H1 (cell line): ENCODE results near the gene NXPH4. TPM values are rescaled to one million over a fixed set of nuclear protein-coding genes. Genes with fewer than 3 reads are reported as not detected.

Source experiments
- CTCF ChIA-PET: fragments of 300-600 bp; sonication (Branson Sonifier 250); formaldehyde crosslinking; loops from one replicate; lab custom pipeline; 2021; ENCODE audit not compliant: partially characterized antibody; lab: Charles Lee
- POLR2A ChIA-PET: fragments of 300-600 bp; sonication (Branson Sonifier 250); formaldehyde crosslinking; loops from one replicate; lab custom pipeline; 2021; ENCODE audit warnings: inconsistent platforms; ENCODE audit not compliant: partially characterized antibody; lab: Charles Lee
- DNase-seq, 2 experiments: peaks; one replicate each; pipeline versions ENCODE4 v3.0.0 to v3.0.0-alpha.2; 2010 to 2022; ENCODE audit warnings: low spot score in 2 of 2, low read depth in 1 of 2, mixed read lengths in 1 of 2
- FAIRE-seq: peaks from 2 replicates; lab custom pipeline; 2011; peaks lifted over from hg19 to GRCh38; lab: Jason Lieb, UNC
- H2AFZ ChIP-seq: 2 replicates; pipeline ENCODE4 v1.8.1; 2012; ENCODE audit warnings: low read length, inconsistent platforms
- H2AK5ac ChIP-seq: 2 replicates; pipeline ENCODE4 v1.6.1; 2013; ENCODE audit warnings: low read depth, low read length
- H2BK120ac ChIP-seq: replicated peaks from 2 replicates; pipeline ENCODE3; 2013; ENCODE audit warnings: low read depth, low read length, inconsistent platforms
- H2BK12ac ChIP-seq: 2 replicates; pipeline ENCODE4 v1.6.1; 2013; ENCODE audit warnings: low read depth, low read length
- H2BK15ac ChIP-seq: 2 replicates; pipeline ENCODE4 v1.6.1; 2013; ENCODE audit warnings: low read length
- H2BK20ac ChIP-seq: 2 replicates; pipeline ENCODE4 v1.6.1; 2013; ENCODE audit warnings: low read length
- H2BK5ac ChIP-seq: 2 replicates; pipeline ENCODE4 v1.6.1; 2013; ENCODE audit warnings: low read depth, low read length
- H3K14ac ChIP-seq: 2 replicates; pipeline ENCODE4 v1.6.1; 2013; ENCODE audit warnings: inconsistent platforms; ENCODE audit not compliant: insufficient read length
- H3K18ac ChIP-seq: 2 replicates; pipeline ENCODE4 v1.6.1; 2013; ENCODE audit warnings: low read length; ENCODE audit errors: extremely low read depth
- H3K23ac ChIP-seq: 2 replicates; pipeline ENCODE4 v1.6.1; 2013; ENCODE audit warnings: inconsistent platforms; ENCODE audit not compliant: insufficient read length
- H3K23me2 ChIP-seq: 2 replicates; pipeline ENCODE4 v1.6.1; 2013; ENCODE audit warnings: low read depth, low read length
- H3K27ac ChIP-seq: 2 replicates; pipeline ENCODE4 v1.6.1; 2011; ENCODE audit warnings: low read depth, low read length, inconsistent platforms
- H3K27me3 ChIP-seq, 4 experiments: replicated peaks in 1 of 4; 1 replicate in 1 of 4; 2 replicates in 3 of 4; pipeline versions ENCODE4 v1.6.1 to v1.8.1; 2011 to 2013; ENCODE audit warnings: low read length in 3 of 4, mild to moderate bottlenecking in 3 of 4, inconsistent platforms in 2 of 4, mixed read lengths in 2 of 4, moderate library complexity in 1 of 4; ENCODE audit not compliant: control insufficient read depth in 3 of 4, insufficient read depth in 3 of 4; ENCODE audit errors: extremely low read depth in 1 of 4
- H3K36me3 ChIP-seq, 4 experiments: 2 replicates each; pipeline versions ENCODE4 v1.6.1 to v1.8.1; 2011 to 2013; ENCODE audit warnings: mild to moderate bottlenecking in 4 of 4, low read length in 3 of 4, moderate library complexity in 2 of 4, control low read depth in 1 of 4, inconsistent platforms in 1 of 4; ENCODE audit not compliant: insufficient read depth in 4 of 4, control insufficient read depth in 2 of 4
- H3K4ac ChIP-seq: replicated peaks from 2 replicates; pipeline ENCODE3; 2013; ENCODE audit warnings: low read length, low read depth, mixed read lengths, inconsistent platforms; ENCODE audit not compliant: insufficient read length
- H3K4me1 ChIP-seq, 4 experiments: replicated peaks in 1 of 4; 1 replicate in 1 of 4; 2 replicates in 3 of 4; pipeline versions ENCODE4 v1.6.1 to v1.8.1; 2011 to 2013; ENCODE audit warnings: low read length in 3 of 4, inconsistent platforms in 2 of 4, mixed read lengths in 1 of 4; ENCODE audit not compliant: insufficient read depth in 4 of 4, control insufficient read depth in 3 of 4
- H3K4me2 ChIP-seq, 2 experiments: 2 replicates each; pipeline versions ENCODE4 v1.6.1 to v1.8.1; 2011 to 2013; ENCODE audit warnings: low read depth in 2 of 2, low read length in 2 of 2, control low read depth in 1 of 2, inconsistent platforms in 1 of 2, mild to moderate bottlenecking in 1 of 2; ENCODE audit not compliant: insufficient read depth in 1 of 2
- H3K4me3 ChIP-seq, 4 experiments: fragments of 200-600, 300-600 bp in 1 of 4; sonication (generic), shearing (Covaris generic), sonication (Bioruptor Twin) in 1 of 4; 2 replicates each; pipeline versions ENCODE4 v1.5.1 to v1.8.1; 2011 to 2016; ENCODE audit warnings: low read length in 4 of 4, low read depth in 3 of 4, control low read depth in 2 of 4, inconsistent platforms in 2 of 4, mild to moderate bottlenecking in 2 of 4, mixed read lengths in 1 of 4, moderate library complexity in 1 of 4; ENCODE audit not compliant: insufficient read depth in 2 of 4; ENCODE audit errors: extremely low read depth in 1 of 4
- H3K56ac ChIP-seq: replicated peaks from 2 replicates; pipeline ENCODE3; 2013; ENCODE audit warnings: low read depth, mild to moderate bottlenecking, mixed read lengths, low read length, inconsistent platforms; ENCODE audit not compliant: insufficient read length
- H3K79me1 ChIP-seq: 2 replicates; pipeline ENCODE4 v1.6.1; 2013; ENCODE audit warnings: low read depth, low read length, control low read depth
- H3K79me2 ChIP-seq, 2 experiments: 2 replicates each; pipeline versions ENCODE4 v1.6.1 to v1.8.1; 2012 to 2013; ENCODE audit warnings: low read length in 2 of 2, mild to moderate bottlenecking in 2 of 2, inconsistent platforms in 1 of 2; ENCODE audit not compliant: insufficient read depth in 2 of 2, control insufficient read depth in 1 of 2
- H3K9ac ChIP-seq, 4 experiments: replicated peaks in 1 of 4; 1 replicate in 1 of 4; 2 replicates in 3 of 4; pipeline versions ENCODE4 v1.6.1 to v1.8.1; 2011 to 2013; ENCODE audit warnings: low read depth in 3 of 4, low read length in 3 of 4, control low read depth in 2 of 4, mild to moderate bottlenecking in 2 of 4, moderate library complexity in 2 of 4, inconsistent platforms in 1 of 4; ENCODE audit errors: extremely low read depth in 1 of 4
- H3K9me3 ChIP-seq, 2 experiments: 2 replicates each; pipeline versions ENCODE4 v1.6.1 to v1.8.1; 2012 to 2013; ENCODE audit warnings: mild to moderate bottlenecking in 2 of 2, moderate library complexity in 2 of 2, control low read depth in 1 of 2, inconsistent platforms in 1 of 2, low read depth in 1 of 2, low read length in 1 of 2, mixed read lengths in 1 of 2; ENCODE audit not compliant: insufficient read depth in 2 of 2
- H4K20me1 ChIP-seq, 2 experiments: replicated peaks in 1 of 2; 2 replicates each; pipeline versions ENCODE3 to v1.8.1; 2011 to 2013; ENCODE audit warnings: inconsistent platforms in 2 of 2, low read length in 2 of 2, mild to moderate bottlenecking in 1 of 2; ENCODE audit not compliant: insufficient read depth in 2 of 2, control insufficient read depth in 1 of 2
- H4K5ac ChIP-seq: 2 replicates; pipeline ENCODE4 v1.6.1; 2013; ENCODE audit warnings: low read length, low read depth, mixed read lengths, inconsistent platforms; ENCODE audit not compliant: insufficient read length
- H4K8ac ChIP-seq: 2 replicates; pipeline ENCODE4 v1.8.0; 2013; ENCODE audit warnings: mild to moderate bottlenecking, moderate library complexity, low read length, inconsistent platforms; ENCODE audit not compliant: insufficient read depth; ENCODE audit errors: extremely low read depth
- H4K91ac ChIP-seq: replicated peaks from 2 replicates; pipeline ENCODE3; 2013; ENCODE audit warnings: low read length, mixed read lengths, inconsistent platforms; ENCODE audit not compliant: insufficient read length
- CBX8 ChIP-seq: fragments of 300-800, 300-1000 bp; sonication (generic); IDR thresholded peaks from 2 replicates; pipeline ENCODE4 v1.7.1; 2016; ENCODE audit warnings: low read depth, low read length, borderline replicate concordance
- NRF1 ChIP-seq: IDR thresholded peaks from 2 replicates; pipeline ENCODE4 v1.6.1; 2011; ENCODE audit warnings: mild to moderate bottlenecking, low read depth, low read length, improper control_type of control experiment
- SP2 ChIP-seq: IDR thresholded peaks from 2 replicates; pipeline ENCODE4 v1.6.1; 2012; ENCODE audit warnings: mild to moderate bottlenecking, low read length, inconsistent platforms
- YY1 ChIP-seq: IDR thresholded peaks from 2 replicates; pipeline ENCODE4 v1.6.1; 2011; ENCODE audit warnings: low read depth, mild to moderate bottlenecking, low read length
- WGBS, 2 experiments: shearing (Covaris generic) in 1 of 2; methylation state at CpG; one replicate each; pipeline versions ENCODE4 v1.1.6 to v1.1.7; 2013 to 2015; ENCODE audit warnings: low lambda C conversion rate in 2 of 2, mixed read lengths in 2 of 2, inconsistent platforms in 1 of 2, low coverage in 1 of 2, missing lambda C conversion rate in 1 of 2; ENCODE audit not compliant: insufficient replicate concordance in 2 of 2, insufficient coverage in 1 of 2, insufficient read length in 1 of 2; ENCODE audit errors: extremely low coverage in 1 of 2, missing lambda C conversion rate in 1 of 2; 5-methylcytosine and 5-hydroxymethylcytosine counted together
- polyA plus RNA-seq, 7 experiments: library from polyadenylated mRNA; depleted of rRNA in 3 of 7; stranded (reverse) in 5 of 7; unstranded in 2 of 7; fragments of >200 nt in 5 of 7; fragments of 200-250 nt in 2 of 7; gene quantifications; 1 replicate in 5 of 7; 2 replicates in 1 of 7; 4 replicates in 1 of 7; pipeline versions ENCODE4 v1.2.1 to v1.2.3, GENCODE V29; 2011 to 2013; ENCODE audit warnings: missing spikeins in 2 of 7, mixed read lengths in 2 of 7
- total RNA-seq: library from RNA; stranded (reverse); fragmentation: NEBNext Ultra II Directional; extraction: Animal tissue kit (Norgen Biotek cat#: 25700); gene quantifications from 2 replicates; pipeline ENCODE4 v1.2.1, GENCODE V29; 2021

The NXPH4 gene
- total and polyA plus RNA-seq, 2 of the 8 experiments (the other 6 are each of a cell fraction or from before 2014, with no cell fraction given), result 0.92 to 1.7 TPM

DNA sequence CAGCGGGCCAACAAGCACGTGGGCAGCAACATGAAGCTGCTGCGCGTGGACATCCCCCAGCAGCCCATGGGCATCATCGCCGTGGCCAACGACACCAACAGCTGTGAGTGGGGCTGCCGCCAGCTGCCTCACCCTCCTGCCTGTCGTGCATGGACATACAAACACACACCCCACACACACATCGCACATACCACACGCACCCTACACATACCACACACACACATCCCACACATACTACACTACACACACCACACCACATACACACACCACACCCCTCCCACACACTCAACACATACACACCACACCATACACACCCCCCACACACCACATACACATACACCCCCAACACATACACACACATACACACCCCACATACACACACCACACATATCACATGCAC is 25.2 kb upstream of the NXPH4 start:
- Histone ChIP-seq H3K4me2 (no peak overlapping the region), H3K9ac (no peak overlapping the region), H2BK20ac (no peak overlapping the region), H3K27ac (no peak overlapping the region), H3K56ac (peak overlapping the region; percentile 99), H3K36me3 (peaks cover 58 to 96% (median 88%) of the 10 kb centered on the region in 4 experiments), H3K23ac (no peak overlapping the region), H3K14ac (no peak overlapping the region), H4K8ac (no peak overlapping the region), H3K4ac (no peak overlapping the region), H2BK120ac (no peak overlapping the region), H3K79me1 (no peaks in the 10 kb centered on the region), H4K5ac (no peak overlapping the region), H4K91ac (no peak overlapping the region), H3K27me3 (no peaks in the 10 kb centered on the region), H3K23me2 (peaks cover 7% of the 10 kb centered on the region; the same call in 1 of the 2 replicates), H3K4me3 (no peak overlapping the region), H2AFZ (no peak overlapping the region), H2BK15ac (no peak overlapping the region), H4K20me1 (peaks cover 5 to 25% of the 10 kb centered on the region in 2 experiments), H3K4me1 (no peaks in the 10 kb centered on the region; a peak in 1 of 7 replicates), H2BK5ac (no peak overlapping the region), H3K18ac (no peak overlapping the region), H3K79me2 (no peaks in the 10 kb centered on the region), H2BK12ac (no peak overlapping the region), H2AK5ac (no peak overlapping the region), H3K9me3 (no peaks in the 10 kb centered on the region)
- POLR2A ChIA-PET, result interaction anchor here (1.0 to 11.0 kb wide), 9 partner anchors 10 to 63 kb away, joined by 3 to 91 read pairs (median 4); partner anchors contain the start of gene LRP1
- CTCF ChIA-PET, result interaction anchor here (0.9 to 20.9 kb wide), 5 partner anchors 15 to 67 kb away, joined by 3 to 389 read pairs (median 5); partner anchors contain the start of gene SHMT2
- no peak for FAIRE-seq
- no peak for DNase-seq
- WGBS, 2 experiments, result 97 to 100% methylated on average over 2 to 11 of the region's 11 CpGs
- TF ChIP-seq NRF1 (no peak), YY1 (no peak), CBX8 (no peak), SP2 (no peak)
